MM.1S (cell line): ENCODE measurements around the gene MYO16.

Experiments used
- CTCF ChIP-seq: fragments of 300-600 bp; sonication (generic); IDR thresholded peaks from 2 replicates; pipeline ENCODE4 v1.5.1; 2016; ENCODE audit warnings: antibody characterized with exemption, low read length, mixed read lengths
- EZH2phosphoT487 ChIP-seq: fragments of 300-600 bp; sonication (generic); IDR thresholded peaks from 2 replicates; pipeline ENCODE4 v1.6.1; 2018; ENCODE audit warnings: antibody characterized with exemption, low read length

GRCh38 chr13:108915095-108915633 lies 285.8 kb downstream of the MYO16 start:
- TF ChIP-seq CTCF (peak; percentile 70), EZH2phosphoT487 (no peak)
